ENCODE results near the gene TRIM23.

- no peak for TF ChIP-seq CTCF (IDR thresholded peaks at IDR 0.05)
- no peak for TF ChIP-seq POLR2AphosphoS5 (IDR thresholded peaks at IDR 0.05)
These were observed 27.0 kb upstream of the TRIM23 start for GRCh38 chr5:65651144-65651543.

All from suprapubic skin (tissue), 3 donors.